ENCODE measurements around the gene RNF150.

Gene RNF150

DNA sequence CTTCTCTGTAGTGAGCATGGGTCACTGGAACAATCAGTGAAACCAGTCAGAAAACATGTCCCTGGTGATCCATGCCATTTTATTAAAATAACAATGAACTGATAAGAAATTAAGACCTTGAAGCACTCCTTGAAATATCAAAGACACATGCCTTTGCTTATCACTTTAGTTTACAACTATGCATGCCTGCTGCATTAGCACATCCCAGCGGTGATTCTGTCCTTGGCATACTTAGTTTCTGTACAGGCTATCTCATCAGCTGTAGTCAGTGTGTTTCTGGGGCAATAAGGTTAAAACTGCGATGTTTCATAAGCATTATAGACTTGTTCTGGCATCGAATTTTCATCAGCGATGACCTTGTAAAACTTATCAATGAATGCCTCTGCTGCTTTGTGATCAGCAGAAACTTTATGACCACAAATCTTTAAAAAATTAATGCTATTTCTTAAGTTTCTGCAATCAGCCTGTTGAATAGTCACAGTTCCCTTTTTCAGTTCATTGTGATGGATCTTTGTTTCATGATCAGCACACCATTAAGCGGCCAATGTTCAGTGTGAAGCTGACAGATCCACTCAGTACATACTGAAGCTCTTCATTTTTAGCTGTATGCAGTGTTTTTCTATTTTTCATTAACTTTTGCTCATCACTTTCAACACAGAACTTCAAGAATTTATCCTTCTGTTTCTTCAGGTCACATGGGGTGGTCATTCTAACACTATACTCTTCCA is 150.5 kb downstream of the RNF150 start:
- H3K4me3 ChIP-seq (ENCODE audit: control insufficient read depth, low read depth, low read length), result no peak overlapping the region
- TF ChIP-seq, protein P1, sequence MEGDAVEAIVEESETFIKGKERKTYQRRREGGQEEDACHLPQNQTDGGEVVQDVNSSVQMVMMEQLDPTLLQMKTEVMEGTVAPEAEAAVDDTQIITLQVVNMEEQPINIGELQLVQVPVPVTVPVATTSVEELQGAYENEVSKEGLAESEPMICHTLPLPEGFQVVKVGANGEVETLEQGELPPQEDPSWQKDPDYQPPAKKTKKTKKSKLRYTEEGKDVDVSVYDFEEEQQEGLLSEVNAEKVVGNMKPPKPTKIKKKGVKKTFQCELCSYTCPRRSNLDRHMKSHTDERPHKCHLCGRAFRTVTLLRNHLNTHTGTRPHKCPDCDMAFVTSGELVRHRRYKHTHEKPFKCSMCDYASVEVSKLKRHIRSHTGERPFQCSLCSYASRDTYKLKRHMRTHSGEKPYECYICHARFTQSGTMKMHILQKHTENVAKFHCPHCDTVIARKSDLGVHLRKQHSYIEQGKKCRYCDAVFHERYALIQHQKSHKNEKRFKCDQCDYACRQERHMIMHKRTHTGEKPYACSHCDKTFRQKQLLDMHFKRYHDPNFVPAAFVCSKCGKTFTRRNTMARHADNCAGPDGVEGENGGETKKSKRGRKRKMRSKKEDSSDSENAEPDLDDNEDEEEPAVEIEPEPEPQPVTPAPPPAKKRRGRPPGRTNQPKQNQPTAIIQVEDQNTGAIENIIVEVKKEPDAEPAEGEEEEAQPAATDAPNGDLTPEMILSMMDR (conservative IDR thresholded peaks at IDR 0.05; ENCODE audit: control insufficient read depth, insufficient read depth, low read depth, low read length), result no peak
- DNase-seq (ENCODE audit: low read depth), result no peak

DNA sequence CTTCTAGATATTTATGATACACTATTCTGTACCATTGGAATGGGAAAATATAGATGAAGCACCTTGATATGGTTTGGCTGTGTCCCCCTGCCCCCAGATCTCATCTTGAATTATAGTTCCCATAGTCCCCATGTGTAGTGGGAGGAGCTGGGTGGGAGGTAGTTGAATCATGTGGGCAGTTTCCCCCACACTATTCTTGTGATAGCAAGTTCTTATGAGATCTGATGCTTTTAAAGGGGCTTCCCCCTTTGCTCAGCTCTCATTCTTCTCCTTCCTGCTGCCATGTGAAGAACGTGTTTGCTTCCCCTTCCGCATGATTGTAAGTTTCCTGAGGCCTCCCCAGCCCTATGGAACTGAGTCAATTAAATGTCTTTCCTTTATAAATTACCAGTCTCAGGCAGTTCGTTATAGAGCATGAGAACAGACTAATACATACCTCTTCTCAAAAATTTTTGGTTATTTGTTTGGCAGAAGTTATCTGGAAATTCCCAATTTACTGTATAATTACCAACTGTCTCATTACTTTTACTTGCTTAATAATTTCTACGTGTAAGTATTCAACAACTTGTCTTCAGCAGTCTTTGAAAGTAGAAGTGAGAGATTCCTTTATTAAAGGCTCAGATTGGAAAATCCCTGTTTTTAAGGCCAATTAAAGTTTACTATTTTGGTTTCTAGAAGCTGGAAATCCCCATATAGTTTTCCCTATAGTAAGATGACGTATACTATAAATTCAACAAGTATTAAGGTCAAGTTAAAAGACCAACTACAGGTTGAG is 152.7 kb downstream of the RNF150 start:
- no peak for DNase-seq (ENCODE audit: low read depth)
- TF ChIP-seq, protein P1 (conservative IDR thresholded peaks at IDR 0.05; ENCODE audit: control insufficient read depth, insufficient read depth, low read depth, low read length), result no peak
- no peak overlapping the region for H3K4me3 ChIP-seq (ENCODE audit: control insufficient read depth, low read depth, low read length)

DNA sequence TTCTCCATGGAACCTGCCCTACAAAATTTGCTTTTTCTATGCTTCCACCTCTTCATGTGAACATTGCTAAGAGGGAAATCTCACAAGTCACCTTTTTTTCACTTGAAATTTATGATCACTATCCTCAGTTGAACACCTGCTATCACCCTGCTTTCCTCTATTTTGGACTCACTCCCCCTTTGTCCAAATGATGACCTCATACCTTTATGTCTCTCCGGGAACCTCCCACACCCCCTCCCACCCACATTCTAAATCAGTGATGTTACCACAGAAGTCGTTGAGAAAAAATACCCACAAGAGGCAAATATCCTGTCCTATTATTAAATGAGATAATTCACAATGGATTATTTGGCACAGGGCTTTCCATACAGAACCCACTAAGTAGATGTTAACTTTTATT is 156.5 kb downstream of the RNF150 start:
- TF ChIP-seq, protein P1 (conservative IDR thresholded peaks at IDR 0.05; ENCODE audit: control insufficient read depth, insufficient read depth, low read depth, low read length), result no peak
- H3K4me3 ChIP-seq (ENCODE audit: control insufficient read depth, low read depth, low read length), result no peak overlapping the region
- no peak for DNase-seq (ENCODE audit: low read depth)

DNA sequence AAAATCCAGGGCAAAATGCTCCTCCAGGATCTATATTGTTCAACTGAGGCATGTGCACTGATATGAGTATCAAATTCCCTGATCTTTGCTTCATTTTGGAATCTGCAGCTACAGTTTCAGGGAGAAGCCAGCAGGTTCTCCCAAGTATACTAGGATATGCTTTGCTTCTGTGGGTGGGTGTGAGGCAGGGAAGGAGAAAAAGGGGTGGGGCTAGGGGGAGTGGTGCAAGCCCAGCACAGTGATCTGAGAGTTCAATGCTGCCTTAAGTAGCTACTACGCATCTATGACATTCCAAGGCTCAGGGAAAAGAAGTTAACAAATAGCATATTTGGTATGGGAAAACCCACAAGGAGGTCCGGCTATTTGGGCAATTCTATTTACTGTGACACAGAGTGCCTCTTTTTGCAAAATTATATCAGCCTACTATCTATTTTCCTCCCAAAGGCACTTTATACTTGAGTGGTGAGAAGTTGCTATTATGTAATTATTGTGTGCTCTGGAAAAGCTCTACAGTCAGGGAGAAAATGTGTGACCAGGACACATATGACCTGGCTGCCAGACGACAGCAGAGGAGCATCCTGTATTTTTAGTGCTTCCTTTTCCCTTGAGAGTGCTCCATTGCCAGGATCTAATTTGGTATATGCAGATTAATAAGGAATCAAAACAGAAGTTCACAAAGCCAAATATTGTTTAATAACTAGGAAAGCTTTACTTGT is 162.0 kb downstream of the RNF150 start:
- DNase-seq (ENCODE audit: low read depth), result no peak
- no peak overlapping the region for H3K4me3 ChIP-seq (ENCODE audit: control insufficient read depth, low read depth, low read length)
- TF ChIP-seq, protein P1 (conservative IDR thresholded peaks at IDR 0.05; ENCODE audit: control insufficient read depth, insufficient read depth, low read depth, low read length), result no peak

DNA sequence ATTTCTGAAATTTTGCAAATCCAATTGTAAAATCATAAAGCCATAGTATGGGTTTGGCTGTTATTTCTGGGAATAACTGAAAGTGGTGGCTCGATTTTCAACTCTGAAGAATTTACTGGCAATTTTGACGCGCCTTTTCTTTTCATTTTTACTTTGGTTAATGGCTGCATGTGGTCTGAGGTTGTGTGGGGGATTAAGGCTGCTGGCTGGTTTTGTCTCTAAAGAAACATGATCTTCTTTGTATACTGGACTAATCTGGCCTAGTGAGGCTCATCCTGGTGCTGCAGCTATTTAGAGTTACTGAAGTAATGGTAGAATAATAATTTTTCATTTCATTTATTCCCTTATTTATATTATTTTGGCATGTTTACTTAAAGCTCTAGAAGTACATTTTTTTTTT is 164.0 kb downstream of the RNF150 start:
- no peak for DNase-seq (ENCODE audit: low read depth)
- H3K4me3 ChIP-seq (ENCODE audit: control insufficient read depth, low read depth, low read length), result no peak overlapping the region
- TF ChIP-seq, protein P1 (conservative IDR thresholded peaks at IDR 0.05; ENCODE audit: control insufficient read depth, insufficient read depth, low read depth, low read length), result no peak

DNA sequence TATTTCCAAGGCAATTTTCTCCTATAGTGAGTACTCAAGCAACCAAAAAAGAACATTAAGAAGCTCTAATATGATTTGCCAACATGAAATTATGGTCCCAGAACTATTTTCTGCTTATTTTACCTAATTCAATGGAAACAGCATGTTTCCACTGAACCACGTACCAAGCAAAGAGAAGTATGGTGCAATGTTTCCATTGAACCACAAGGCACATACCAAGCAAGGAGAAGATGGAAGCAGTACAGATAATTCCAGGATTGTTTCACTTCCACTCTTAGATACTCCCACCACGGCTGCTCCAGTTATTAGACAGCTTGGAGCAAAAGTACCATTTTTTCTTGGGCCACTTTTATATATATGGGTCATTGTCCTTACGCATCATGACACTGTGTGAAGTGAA is 164.9 kb downstream of the RNF150 start:
- H3K4me3 ChIP-seq (ENCODE audit: control insufficient read depth, low read depth, low read length), result no peak overlapping the region
- DNase-seq (ENCODE audit: low read depth), result no peak
- TF ChIP-seq, protein P1 (conservative IDR thresholded peaks at IDR 0.05; ENCODE audit: control insufficient read depth, insufficient read depth, low read depth, low read length), result no peak
